ENCODE results near the gene PWWP2A. TPM values are rescaled to one million over a fixed set of nuclear protein-coding genes. Genes with fewer than 3 reads are reported as not detected.

PWWP2A gene
- polyA plus RNA-seq, 2 of the 4 experiments (the other 2 are of a cell fraction): 9.0 to 10.9 TPM

- no peak overlapping the region for H3K4me2 ChIP-seq
- H3K4me3 ChIP-seq: no peak overlapping the region
- POLR2A ChIA-PET: no interaction called here
- H3K27ac ChIP-seq: no peak overlapping the region
- TF ChIP-seq PBX3 (IDR thresholded peaks at IDR 0.05) (no peak), ZSCAN20 (CRISPR knock-in tag; IDR thresholded peaks at IDR 0.05) (no peak), POLR2A (IDR thresholded peaks at IDR 0.05; ENCODE audit: low read length) (no peak), ESRRA (IDR thresholded peaks at IDR 0.05; ENCODE audit: borderline replicate concordance, low read length) (no peak), HOXB13 (CRISPR knock-in tag; IDR thresholded peaks at IDR 0.05; ENCODE audit: low read depth) (no peak), TFCP2L1 (CRISPR knock-in tag; IDR thresholded peaks at IDR 0.05) (no peak), ATOH8 (CRISPR knock-in tag; IDR thresholded peaks at IDR 0.05; ENCODE audit: low read depth) (no peak), SREBF2 (IDR thresholded peaks at IDR 0.05) (no peak), HEYL (CRISPR knock-in tag; IDR thresholded peaks at IDR 0.05) (no peak), NFE2L2 (conservative IDR thresholded peaks at IDR 0.05; ENCODE audit: low read length) (no peak), ZNF302 (CRISPR knock-in tag; IDR thresholded peaks at IDR 0.05) (no peak), EHF (CRISPR knock-in tag; IDR thresholded peaks at IDR 0.05) (no peak), JUNB (IDR thresholded peaks at IDR 0.05) (no peak), FOSB (CRISPR knock-in tag; IDR thresholded peaks at IDR 0.05) (no peak), RNF2 (IDR thresholded peaks at IDR 0.05; ENCODE audit: borderline replicate concordance, low read depth) (no peak), CEBPB (IDR thresholded peaks at IDR 0.05) (no peak), POLR2AphosphoS2 (conservative IDR thresholded peaks at IDR 0.05; ENCODE audit: low read length) (no peak), MYC (IDR thresholded peaks at IDR 0.05; ENCODE audit: borderline replicate concordance, low read length) (no peak)
- 91% methylated on average over 9 of the region's 9 CpGs for WGBS (ENCODE audit: missing lambda C conversion rate)
- no peak for DNase-seq (ENCODE audit: low read depth in 1 of 2, low spot score in 1 of 2)
- H3K9me3 ChIP-seq: no peaks in the 10 kb centered on the region
- CTCF ChIA-PET: interaction anchor here (1.3 to 3.4 kb wide), 4 partner anchors 10 to 43 kb away, joined by 4 to 11 read pairs (median 7); no protein-coding TSS in a partner anchor
- no peak for ATAC-seq
- H3K4me1 ChIP-seq: no peaks in the 10 kb centered on the region
- no peak for FAIRE-seq
Observed at GRCh38 chr5:160064995-160065614, 54.1 kb downstream of the PWWP2A start.

- DNase-seq (ENCODE audit: low read depth in 1 of 2, low spot score in 1 of 2): no peak
- no peak for FAIRE-seq
Observed at GRCh38 chr5:160064417-160064810, 54.8 kb downstream of the PWWP2A start.

More at GRCh38 chr5:160064417-160064810, 54.8 kb downstream of the PWWP2A start:
- TF ChIP-seq EHF (CRISPR knock-in tag; IDR thresholded peaks at IDR 0.05) (no peak), POLR2AphosphoS2 (conservative IDR thresholded peaks at IDR 0.05; ENCODE audit: low read length) (no peak), CEBPB (IDR thresholded peaks at IDR 0.05) (no peak), PBX3 (IDR thresholded peaks at IDR 0.05) (no peak), MAZ (IDR thresholded peaks at IDR 0.05; ENCODE audit: borderline replicate concordance, low read depth, low read length) (no peak), MAX (IDR thresholded peaks at IDR 0.05) (no peak), CHD4 (IDR thresholded peaks at IDR 0.05; ENCODE audit: borderline replicate concordance) (no peak), PHF8 (IDR thresholded peaks at IDR 0.05; ENCODE audit: borderline replicate concordance, low read depth) (no peak), ELK1 (IDR thresholded peaks at IDR 0.05; ENCODE audit: low read depth, low read length) (no peak), RFX5 (IDR thresholded peaks at IDR 0.05) (no peak), MYC (IDR thresholded peaks at IDR 0.05; ENCODE audit: borderline replicate concordance, low read length) (no peak), ZC3H11A (IDR thresholded peaks at IDR 0.05) (no peak), HDAC2 (IDR thresholded peaks at IDR 0.05) (no peak), TFCP2L1 (CRISPR knock-in tag; IDR thresholded peaks at IDR 0.05) (no peak), RARB (CRISPR knock-in tag; IDR thresholded peaks at IDR 0.05) (no peak), NPAS2 (CRISPR knock-in tag; IDR thresholded peaks at IDR 0.05; ENCODE audit: borderline replicate concordance) (no peak), HOXB13 (CRISPR knock-in tag; IDR thresholded peaks at IDR 0.05; ENCODE audit: low read depth) (no peak), FOXS1 (CRISPR knock-in tag; IDR thresholded peaks at IDR 0.05) (no peak)
- 100% methylated on average over 1 of the region's 1 CpG for WGBS (ENCODE audit: missing lambda C conversion rate)
- H3K27ac ChIP-seq: no peak overlapping the region
- ATAC-seq: no peak
- POLR2A ChIA-PET: no interaction called here
- no peaks in the 10 kb centered on the region for H3K4me1 ChIP-seq
- CTCF ChIA-PET: interaction anchor here (1.3 to 3.4 kb wide), 4 partner anchors 10 to 43 kb away, joined by 4 to 11 read pairs (median 7); no protein-coding TSS in a partner anchor
- H3K4me3 ChIP-seq: no peak overlapping the region
- H3K9me3 ChIP-seq: no peaks in the 10 kb centered on the region
- H3K4me2 ChIP-seq: no peak overlapping the region

Measured in A549 (cell line).